ENCODE results near the gene NCAPH2. TPM values are rescaled to one million over a fixed set of nuclear protein-coding genes. Genes with fewer than 3 reads are reported as not detected.
A peak's percentile ranks its signal among the peaks of the same experiment; 100 is the strongest.

NCAPH2 gene
- total RNA-seq: 10 to 100 TPM; 27.4 to 71.5 TPM

- intact Hi-C loops (cut with DNase I): loop anchor here (10.0 kb wide), 1 partner anchor 253 kb away; the partner anchor contains the start of gene HDAC10
- H3K4me1 ChIP-seq: peaks cover 16% of the 10 kb centered on the region
- H3K4me3 ChIP-seq: peak within 1 kb of the TSS; percentile 74
- H3K27ac ChIP-seq: peak within 1 kb of the TSS; percentile 72
- H3K36me3 ChIP-seq: peaks cover 9% of the 10 kb centered on the region
- TF ChIP-seq CTCF (IDR thresholded peaks at IDR 0.05): no peak
- H3K9me3 ChIP-seq: no peaks in the 10 kb centered on the region
- H3K27me3 ChIP-seq: no peaks in the 10 kb centered on the region
- peak within 1 kb of the TSS; percentile 91 to 95 for H3K9ac ChIP-seq (ENCODE audit: low read depth in 2 of 2, low read length in 2 of 2)
- DNase-seq: peak; percentile 97
Observed at GRCh38 chr22:50507991-50508884, at the start of gene NCAPH2. TSS of gene NCAPH2 (plus strand) at chr22:50508224. CDS start at chr22:50508338, 114 bp downstream.

DNA sequence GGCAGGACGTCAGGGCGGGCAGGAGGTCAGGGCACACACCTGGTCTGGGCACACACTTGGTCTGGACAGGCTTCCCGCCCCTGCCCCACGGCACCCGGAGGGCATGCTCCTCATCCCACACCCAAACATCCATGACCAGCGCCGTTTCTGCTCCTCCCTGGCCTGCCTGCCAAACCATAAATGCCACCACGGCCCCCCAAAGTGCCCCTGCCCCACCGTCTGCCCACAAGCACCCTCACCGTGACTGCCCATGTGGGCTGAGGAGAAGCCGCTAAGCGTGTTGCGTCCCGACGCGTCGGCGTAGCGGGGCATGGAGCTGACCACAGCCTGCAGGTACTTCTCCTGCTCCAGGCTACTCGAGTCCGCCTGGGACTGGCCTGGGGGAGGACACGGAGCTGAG lies 49.0 kb upstream of the NCAPH2 start:
- TF ChIP-seq CTCF (IDR thresholded peaks at IDR 0.05): no peak
- Histone ChIP-seq H3K4me3 (no peak overlapping the region), H3K9me3 (no peaks in the 10 kb centered on the region), H3K27me3 (no peaks in the 10 kb centered on the region), H3K9ac (ENCODE audit: low read depth in 2 of 2, low read length in 2 of 2) (no peak overlapping the region), H3K4me1 (no peaks in the 10 kb centered on the region), H3K36me3 (peaks cover 41% of the 10 kb centered on the region), H3K27ac (no peak overlapping the region)
- DNase-seq: no peak
- intact Hi-C loops (cut with DNase I): no loop called here

DNA sequence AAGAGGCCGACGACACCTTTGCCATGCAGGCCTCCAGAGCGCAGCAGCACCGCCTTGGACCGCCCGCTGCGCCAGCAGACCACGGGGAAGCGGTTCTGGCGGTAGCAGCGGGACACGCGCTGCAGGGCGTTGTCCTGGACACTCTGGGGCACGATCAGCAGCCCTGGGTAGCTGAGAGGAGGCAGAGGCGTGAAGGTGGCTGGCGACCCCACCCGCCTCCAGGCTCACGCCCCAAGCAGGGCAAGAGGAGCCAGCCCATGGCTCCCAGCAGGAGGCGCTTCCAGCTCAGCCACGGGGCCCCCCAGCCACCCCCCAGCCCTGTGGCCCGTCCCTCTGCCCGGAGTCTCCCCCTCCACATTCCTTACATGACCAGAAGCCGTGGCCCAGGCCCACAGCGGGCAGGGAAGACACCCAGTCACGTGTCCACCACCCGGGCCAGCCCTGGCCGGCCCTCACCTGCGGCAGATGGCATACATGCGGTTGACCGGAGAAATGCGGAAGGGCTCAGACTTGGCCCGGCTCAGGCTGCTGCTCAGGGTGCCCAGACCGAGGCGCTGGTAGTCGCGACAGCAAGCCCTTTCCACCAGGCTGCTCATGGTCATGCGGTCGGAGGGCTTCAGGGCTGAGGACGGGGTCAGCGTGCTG lies 48.4 kb upstream of the NCAPH2 start:
- intact Hi-C loops (cut with DNase I): no loop called here
- peaks cover 45% of the 10 kb centered on the region for H3K36me3 ChIP-seq
- no peak for TF ChIP-seq CTCF (IDR thresholded peaks at IDR 0.05)

GRCh38 chr22:50460938-50461337 lies 47.1 kb upstream of the NCAPH2 start:
- intact Hi-C loops (cut with DNase I): no loop called here
- DNase-seq: peak; percentile 56

More for the DNA sequence above, 48.4 kb upstream of the NCAPH2 start:
- Histone ChIP-seq H3K4me3 (no peak overlapping the region), H3K9me3 (no peaks in the 10 kb centered on the region), H3K27me3 (no peaks in the 10 kb centered on the region), H3K9ac (ENCODE audit: low read depth in 2 of 2, low read length in 2 of 2) (no peak overlapping the region), H3K27ac (no peak overlapping the region), H3K4me1 (no peaks in the 10 kb centered on the region)
- no peak for DNase-seq

More at GRCh38 chr22:50460938-50461337, 47.1 kb upstream of the NCAPH2 start:
- H3K9me3 ChIP-seq: no peaks in the 10 kb centered on the region
- no peaks in the 10 kb centered on the region for H3K4me1 ChIP-seq
- no peak for TF ChIP-seq CTCF (IDR thresholded peaks at IDR 0.05)
- H3K4me3 ChIP-seq: no peak overlapping the region
- no peaks in the 10 kb centered on the region for H3K27me3 ChIP-seq
- H3K27ac ChIP-seq: no peak overlapping the region
- no peak overlapping the region for H3K9ac ChIP-seq (ENCODE audit: low read depth in 2 of 2, low read length in 2 of 2)
- H3K36me3 ChIP-seq: peaks cover 45% of the 10 kb centered on the region

All from colonic mucosa (tissue), 4 donors.